HCT116 (cell line): ENCODE measurements around the gene ZNF628. TPM values are rescaled to one million over a fixed set of nuclear protein-coding genes. Genes with fewer than 3 reads are reported as not detected.
A peak's percentile ranks its signal among the peaks of the same experiment; 100 is the strongest.

ENCODE experiments used
- ATAC-seq: fragments of 200-7000 bp; cut with Tn5 transposase; 2 replicates; pipeline ENCODE4 v1.9.1; 2020; ENCODE audit warnings: mild to moderate bottlenecking, moderate library complexity
- BruUV-seq: library from RNA; stranded (reverse); fragments of 400-500 nt; replicated peaks from 2 replicates; lab custom pipeline; 2021; lab: Mats Ljungman, UMichigan
- CTCF ChIA-PET: fragments of 300-600 bp; sonication (Branson Sonifier 250); formaldehyde crosslinking; loops from one replicate; lab custom pipeline; 2021; ENCODE audit warnings: antibody characterized with exemption; lab: Charles Lee
- POLR2A ChIA-PET: fragments of 300-600, 350-600 bp; sonication (Branson Sonifier 250); formaldehyde crosslinking; loops from one replicate; lab custom pipeline; 2021; ENCODE audit warnings: antibody characterized with exemption; lab: Charles Lee
- RAD21 ChIA-PET, 2 experiments: fragments of 300-600 bp; sonication (Branson Sonifier 250); formaldehyde crosslinking; loops; one replicate each; lab custom pipeline; 2023; ENCODE audit warnings: low total read pairs in 2 of 2; ENCODE audit not compliant: uncharacterized antibody in 2 of 2, unreplicated experiment in 2 of 2, low non-redundant PET in 1 of 2; lab: Charles Lee
- DNase-seq: peaks from one replicate; pipeline ENCODE4 v3.0.0-alpha.2; 2010; ENCODE audit warnings: low read depth, low spot score
- H2AFZ ChIP-seq: fragments of 200-600 bp; shearing (Covaris generic), sonication (generic); 2 replicates; pipeline ENCODE4 v1.6.1; 2017; ENCODE audit warnings: low read depth, mixed run types, mixed read lengths, antibody characterized with exemption, low read length; ENCODE audit not compliant: poor library complexity, severe bottlenecking
- H3K27ac ChIP-seq: 2 replicates; pipeline ENCODE4 v1.5.1; 2012; ENCODE audit warnings: low read depth, low read length
- H3K27me3 ChIP-seq: fragments of 200-600 bp; sonication (generic); 2 replicates; pipeline ENCODE4 v1.6.1; 2016; ENCODE audit warnings: mixed run types, low read length, mixed read lengths; ENCODE audit not compliant: insufficient read depth
- H3K36me3 ChIP-seq, 2 experiments: fragments of 200-500 bp in 1 of 2; fragments of 200-600 bp in 1 of 2; sonication (Bioruptor generic) in 1 of 2; sonication (generic) in 1 of 2; 2 replicates each; pipeline versions ENCODE4 v1.5.1 to v1.6.1; 2014 to 2016; ENCODE audit warnings: low read length in 2 of 2, inconsistent platforms in 1 of 2, mixed read lengths in 1 of 2, mixed run types in 1 of 2; ENCODE audit not compliant: insufficient read depth in 2 of 2, control insufficient read depth in 1 of 2
- H3K4me1 ChIP-seq, 2 experiments: fragments of 200-600 bp in 1 of 2; sonication (generic) in 1 of 2; 2 replicates each; pipeline versions ENCODE4 v1.5.1 to v1.6.1; 2012 to 2017; ENCODE audit warnings: low read length in 2 of 2, inconsistent platforms in 1 of 2, mild to moderate bottlenecking in 1 of 2, mixed read lengths in 1 of 2, mixed run types in 1 of 2, moderate library complexity in 1 of 2; ENCODE audit not compliant: insufficient read depth in 2 of 2, control insufficient read depth in 1 of 2
- H3K4me2 ChIP-seq: fragments of 200-600 bp; sonication (generic); 2 replicates; pipeline ENCODE4 v1.6.1; 2017; ENCODE audit warnings: mixed run types, low read length, mixed read lengths
- H3K4me3 ChIP-seq, 2 experiments: fragments of 200-600 bp in 1 of 2; sonication (generic) in 1 of 2; replicated peaks in 1 of 2; 2 replicates each; pipeline ENCODE4 v1.5.1; 2011 to 2016; ENCODE audit warnings: low read length in 2 of 2, control low read depth in 1 of 2, low read depth in 1 of 2, mild to moderate bottlenecking in 1 of 2, mixed read lengths in 1 of 2, mixed run types in 1 of 2
- H3K79me2 ChIP-seq: fragments of 200-600 bp; sonication (generic); 2 replicates; pipeline ENCODE4 v1.6.1; 2017; ENCODE audit warnings: mild to moderate bottlenecking, mixed run types, low read length, moderate library complexity, mixed read lengths; ENCODE audit not compliant: insufficient read depth
- H3K9ac ChIP-seq: fragments of 200-600 bp; sonication (generic); 2 replicates; pipeline ENCODE4 v1.6.1; 2016; ENCODE audit warnings: low read length, mixed read lengths
- H3K9me2 ChIP-seq: fragments of 200-600 bp; sonication (generic), shearing (Covaris generic); 2 replicates; pipeline ENCODE4 v1.6.1; 2017; ENCODE audit warnings: mixed run types, mild to moderate bottlenecking, moderate library complexity; ENCODE audit not compliant: insufficient read depth
- H3K9me3 ChIP-seq, 2 experiments: fragments of 200-500 bp in 1 of 2; fragments of 200-600 bp in 1 of 2; sonication (Bioruptor generic) in 1 of 2; sonication (generic) in 1 of 2; 2 replicates each; pipeline ENCODE4 v1.6.1; 2014 to 2017; ENCODE audit warnings: low read length in 2 of 2, mixed read lengths in 2 of 2, inconsistent platforms in 1 of 2, low read depth in 1 of 2, mild to moderate bottlenecking in 1 of 2, mixed run types in 1 of 2, moderate library complexity in 1 of 2; ENCODE audit not compliant: control insufficient read depth in 1 of 2, insufficient read depth in 1 of 2
- H4K20me1 ChIP-seq: fragments of 200-600 bp; sonication (generic), shearing (Covaris generic); 2 replicates; pipeline ENCODE4 v1.6.1; 2017; ENCODE audit warnings: mixed run types, mild to moderate bottlenecking, moderate library complexity; ENCODE audit not compliant: insufficient read depth
- CEBPB ChIP-seq: IDR thresholded peaks from 2 replicates; pipeline ENCODE4 v1.6.1; 2012; ENCODE audit warnings: low read depth
- CTCF ChIP-seq, 3 experiments: fragments of 200-600 bp in 1 of 3; sonication (generic) in 1 of 3; IDR thresholded peaks in 2 of 3; conservative IDR thresholded peaks in 1 of 3; 2 replicates each; pipeline ENCODE4 v1.5.1; 2012 to 2017; ENCODE audit warnings: low read depth in 2 of 3, low read length in 2 of 3, antibody characterized with exemption in 1 of 3, borderline replicate concordance in 1 of 3, control low read depth in 1 of 3, mild to moderate bottlenecking in 1 of 3, mixed read lengths in 1 of 3, mixed run types in 1 of 3, moderate library complexity in 1 of 3; ENCODE audit not compliant: insufficient read depth in 1 of 3
- EGR1 ChIP-seq: IDR thresholded peaks from 2 replicates; pipeline ENCODE4 v1.6.1; 2012; ENCODE audit warnings: low read depth
- EZH2 ChIP-seq: fragments of 200-600 bp; sonication (generic); IDR thresholded peaks from 2 replicates; pipeline ENCODE4 v1.6.1; 2017; ENCODE audit warnings: antibody characterized with exemption, mixed run types
- EZH2phosphoT487 ChIP-seq: fragments of 200-600 bp; IDR thresholded peaks from 2 replicates; pipeline ENCODE4 v1.6.1; 2018; ENCODE audit warnings: antibody characterized with exemption, borderline replicate concordance
- FOSL1 ChIP-seq: IDR thresholded peaks from 2 replicates; pipeline ENCODE4 v1.6.1; 2012; ENCODE audit warnings: low read depth
- POLR2AphosphoS5 ChIP-seq: IDR thresholded peaks from 2 replicates; pipeline ENCODE4 v1.6.1; 2011; ENCODE audit warnings: mild to moderate bottlenecking, low read depth, low read length, moderate library complexity
- SIN3A ChIP-seq: IDR thresholded peaks from 2 replicates; pipeline ENCODE4 v1.6.1; 2012; ENCODE audit warnings: low read depth
- YY1 ChIP-seq: IDR thresholded peaks from 2 replicates; pipeline ENCODE4 v1.6.1; 2011; ENCODE audit warnings: low read length, low read depth, moderate library complexity, mild to moderate bottlenecking; ENCODE audit not compliant: insufficient replicate concordance; ENCODE audit errors: extremely low read depth
- ZBTB33 ChIP-seq: IDR thresholded peaks from 2 replicates; pipeline ENCODE4 v1.6.1; 2011; ENCODE audit warnings: mild to moderate bottlenecking, low read length, moderate library complexity; ENCODE audit not compliant: insufficient replicate concordance; ENCODE audit errors: extremely low read depth
- ZNF274 ChIP-seq: fragments of 200-500 bp; sonication (Bioruptor generic); IDR thresholded peaks from 2 replicates; pipeline ENCODE4 v1.6.1; 2014; ENCODE audit warnings: mild to moderate bottlenecking, low read depth, low read length, inconsistent platforms
- intact Hi-C: fragments of 100-400 bp; cut with micrococcal nuclease; formaldehyde crosslinking; loops from 2 replicates; pipeline ENCODE4 v1.10.0; 2022
- total RNA-seq: library from RNA; stranded (reverse); gene quantifications from one replicate; pipeline ENCODE4 v1.2.1, GENCODE V29; 2021; ENCODE audit not compliant: unreplicated experiment
- TF ChIP-seq, protein P1 (sequence below): IDR thresholded peaks from 2 replicates; pipeline ENCODE4 v1.6.1; 2012

The ZNF628 gene
- total RNA-seq, 1 experiment from 2014 or later, result 14.9 TPM

DNA sequence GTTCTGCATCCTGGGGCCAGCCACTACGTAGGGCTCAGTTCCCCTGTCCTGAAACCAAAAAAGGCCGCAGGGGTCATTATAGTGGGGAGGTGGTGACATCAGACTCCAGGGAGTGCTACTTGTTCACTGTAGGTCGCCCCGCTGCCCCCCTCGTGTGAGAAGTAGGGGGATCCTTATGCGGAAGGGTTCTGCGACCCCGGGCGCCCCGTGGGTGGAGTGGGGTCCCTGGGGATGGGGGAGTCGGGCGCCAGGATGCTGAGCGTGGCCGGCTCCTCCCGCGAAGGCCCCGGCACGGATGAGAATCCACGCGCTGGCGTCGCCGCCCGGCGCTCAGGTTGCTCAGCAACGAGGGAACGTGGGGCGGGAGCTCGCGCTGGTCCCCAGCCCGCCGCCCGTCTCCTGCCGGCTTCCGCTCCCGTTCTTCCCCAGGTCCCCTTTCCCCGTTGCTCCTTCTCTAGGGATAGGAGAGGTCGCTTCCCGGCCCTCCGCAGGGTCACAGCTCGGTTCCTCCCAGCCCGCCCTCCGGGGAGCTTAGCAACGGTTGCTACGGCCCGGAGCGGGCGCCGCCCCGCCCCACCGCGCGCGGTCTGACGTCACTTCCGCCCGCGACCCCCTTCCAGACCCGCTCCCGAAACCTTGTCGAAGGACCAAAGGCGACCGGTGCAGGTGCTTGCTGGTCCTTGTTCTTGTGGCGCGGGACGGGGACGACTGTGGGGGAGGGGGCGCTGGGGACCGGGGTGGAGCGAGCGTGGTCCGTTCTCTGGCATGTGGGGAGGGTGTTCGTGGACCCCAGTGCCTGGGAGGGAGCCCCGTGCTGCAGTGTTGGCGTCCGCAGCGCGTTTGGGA lies 8.4 kb downstream of the ZNF628 start, which contains the start of gene NAT14:
NAT14 (plus strand) TSS at position 596 of the 846 bp plus-strand sequence. CDS start 521 bp downstream, outside the sequence.
- Histone ChIP-seq H3K9ac (peak within 1 kb of the TSS; percentile 97), H3K4me1 (peaks cover 10 to 34% of the 10 kb centered on the region in 2 experiments; a peak in 3 of 4 replicates), H4K20me1 (no peaks in the 10 kb centered on the region), H3K79me2 (peaks cover 7% of the 10 kb centered on the region; the same call in 1 of the 2 replicates), H3K9me3 (no peaks in the 10 kb centered on the region), H2AFZ (no peak within 1 kb of the TSS), H3K4me3 (peak within 1 kb of the TSS; percentile 79 to 80), H3K27me3 (no peaks in the 10 kb centered on the region), H3K36me3 (no peaks in the 10 kb centered on the region), H3K9me2 (no peaks in the 10 kb centered on the region)
- intact Hi-C loops, result no loop called here
- peak; percentile 75 for ATAC-seq
- ChIA-PET CTCF (interaction anchor here (0.9 kb wide), 1 partner anchor 19 kb away, joined by 4 read pairs; no protein-coding TSS in a partner anchor), POLR2A (interaction anchor here (0.7 to 1.3 kb wide), 4 partner anchors 8 to 138 kb away, joined by 3 to 8 read pairs (median 5); partner anchors contain the start of gene ZNF628)
- no peak for DNase-seq
- TF ChIP-seq FOSL1 (no peak), POLR2AphosphoS5 (peak; percentile 63)
- TF ChIP-seq, all 23 proteins: peak for 1
- RAD21 ChIA-PET, result no interaction called here
- no TSS peak for BruUV-seq
- peak within 1 kb of the TSS; percentile 97 for H3K4me2 ChIP-seq
- peak within 1 kb of the TSS; percentile 85 for H3K27ac ChIP-seq

DNA sequence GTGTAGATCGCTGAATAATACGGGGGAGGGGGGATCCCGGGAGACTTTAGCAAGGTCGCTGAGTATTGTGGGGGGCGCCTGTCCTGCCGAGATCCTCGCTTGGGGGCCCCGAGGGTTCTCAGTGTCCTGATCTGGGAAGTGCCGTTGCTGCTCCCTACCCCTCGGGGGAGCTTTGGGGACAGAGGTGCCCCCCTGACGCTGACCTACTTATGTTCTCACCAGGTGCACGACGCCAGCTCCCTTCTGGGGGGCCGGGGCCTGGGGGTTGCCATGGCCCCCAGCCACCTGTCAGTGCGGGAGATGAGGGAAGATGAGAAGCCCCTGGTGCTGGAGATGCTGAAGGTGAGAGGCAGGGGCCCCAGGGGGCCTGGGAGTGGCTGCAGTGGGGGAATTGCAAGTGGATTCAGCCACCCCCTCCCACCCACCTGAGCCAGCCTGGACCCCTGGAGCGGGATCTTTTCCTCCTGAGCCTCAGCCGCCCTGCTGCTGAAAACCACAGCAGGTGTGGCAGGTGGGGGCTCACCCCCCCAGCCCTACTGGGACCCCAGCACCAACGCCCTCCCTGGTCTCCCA lies 9.1 kb downstream of the ZNF628 start:
- Histone ChIP-seq H2AFZ (no peak overlapping the region), H3K4me1 (peaks cover 10 to 34% of the 10 kb centered on the region in 2 experiments; a peak in 3 of 4 replicates), H3K4me2 (peak overlapping the region; percentile 97), H3K36me3 (no peaks in the 10 kb centered on the region), H3K4me3 (peak overlapping the region; percentile 79 to 80), H3K9me3 (no peaks in the 10 kb centered on the region), H4K20me1 (no peaks in the 10 kb centered on the region), H3K9ac (peak overlapping the region; percentile 97), H3K27me3 (no peaks in the 10 kb centered on the region), H3K27ac (peak overlapping the region; percentile 85), H3K9me2 (no peaks in the 10 kb centered on the region), H3K79me2 (peaks cover 7% of the 10 kb centered on the region; the same call in 1 of the 2 replicates)
- RAD21 ChIA-PET, result no interaction called here
- POLR2A ChIA-PET, result interaction anchor here (0.7 to 1.2 kb wide), 2 partner anchors 8 to 9 kb away, joined by 4 to 8 read pairs; partner anchors contain the start of gene ZNF628
- intact Hi-C loops, result no loop called here
- CTCF ChIA-PET, result interaction anchor here (0.9 kb wide), 1 partner anchor 19 kb away, joined by 4 read pairs; no protein-coding TSS in a partner anchor
- DNase-seq, result no peak
- peak; percentile 16 for ATAC-seq
- BruUV-seq, result TSS peak; percentile 76
- TF ChIP-seq YY1, result no peak
- no peak for TF ChIP-seq CEBPB
- no peak for TF ChIP-seq SIN3A
- no peak for TF ChIP-seq CTCF (IDR thresholded peaks at IDR 0.05 in 2 of 3, conservative IDR thresholded peaks at IDR 0.05 in 1 of 3; ENCODE audit: borderline replicate concordance in 1 of 3, insufficient read depth in 1 of 3, low read depth in 2 of 3, low read length in 2 of 3)
- TF ChIP-seq ZNF274, result no peak
- no peak for TF ChIP-seq EGR1
- no peak for TF ChIP-seq EZH2phosphoT487
- no peak for TF ChIP-seq FOSL1
- no peak for TF ChIP-seq EZH2
- no peak for TF ChIP-seq ZBTB33
- TF ChIP-seq, protein P1, sequence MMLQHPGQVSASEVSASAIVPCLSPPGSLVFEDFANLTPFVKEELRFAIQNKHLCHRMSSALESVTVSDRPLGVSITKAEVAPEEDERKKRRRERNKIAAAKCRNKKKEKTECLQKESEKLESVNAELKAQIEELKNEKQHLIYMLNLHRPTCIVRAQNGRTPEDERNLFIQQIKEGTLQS, result no peak
